NCI-H345 (cell line): Measurements from ENCODE around the gene LCN10.
A peak's percentile ranks its signal among the peaks of the same experiment; 100 is the strongest.

Experiments used
- DNase-seq: peaks from one replicate; lab custom pipeline; 2025; lab: John Stamatoyannopoulos, UW

LCN10 gene

DNA sequence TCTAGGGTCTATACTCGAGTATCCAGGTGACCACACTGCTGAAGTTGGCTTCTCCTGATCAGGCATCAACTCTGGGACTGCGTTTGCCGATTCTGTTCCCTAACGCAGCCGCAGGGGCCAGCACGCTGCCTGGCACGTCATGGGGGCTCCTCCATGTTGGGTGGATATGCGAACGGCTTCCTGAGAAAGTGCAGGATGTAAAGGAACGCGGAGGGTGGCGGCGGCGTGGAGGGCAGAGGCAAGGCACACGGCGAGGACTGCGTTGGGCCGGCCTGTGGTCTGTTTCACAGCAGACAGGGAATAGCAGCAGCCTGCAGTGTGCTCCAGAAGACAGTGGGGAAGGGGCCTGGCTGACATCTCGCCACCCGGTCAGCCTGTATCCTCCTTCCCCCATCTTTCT lies 3.8 kb downstream of the LCN10 start:
- DNase-seq = no peak

DNA sequence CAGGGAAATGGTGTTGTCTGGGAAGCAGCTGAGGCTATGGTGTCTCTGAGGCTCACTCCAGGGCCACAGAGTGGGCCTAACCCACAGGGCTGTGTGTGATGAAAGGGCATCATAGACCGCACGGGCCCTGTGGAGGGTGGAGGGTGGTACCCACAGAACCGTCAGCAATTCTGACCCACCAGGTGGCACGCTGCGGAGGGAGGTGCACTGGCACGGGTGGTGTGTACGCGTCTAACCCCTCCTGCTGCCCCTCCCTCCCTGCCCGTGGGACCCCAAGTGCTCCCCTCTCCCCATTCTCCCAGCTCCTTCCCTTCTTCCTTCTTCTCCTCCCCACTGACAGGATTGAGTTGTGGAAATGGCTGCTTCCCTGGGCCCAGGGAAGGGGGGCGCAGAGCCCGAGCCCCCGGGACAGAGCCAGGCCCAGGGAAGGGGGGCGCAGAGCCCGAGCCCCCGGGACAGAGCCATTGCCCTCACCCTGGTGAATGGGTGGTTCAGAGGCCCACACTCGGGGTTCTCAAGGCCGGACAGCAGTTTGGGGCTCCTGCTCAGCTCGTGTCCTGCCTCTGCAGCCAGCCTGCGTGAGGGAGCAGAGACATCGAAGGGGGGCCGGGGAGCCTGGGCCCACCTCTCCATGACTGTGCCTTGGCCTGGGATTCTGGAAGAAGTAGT lies 6.8 kb downstream of the LCN10 start:
- no peak for DNase-seq

DNA sequence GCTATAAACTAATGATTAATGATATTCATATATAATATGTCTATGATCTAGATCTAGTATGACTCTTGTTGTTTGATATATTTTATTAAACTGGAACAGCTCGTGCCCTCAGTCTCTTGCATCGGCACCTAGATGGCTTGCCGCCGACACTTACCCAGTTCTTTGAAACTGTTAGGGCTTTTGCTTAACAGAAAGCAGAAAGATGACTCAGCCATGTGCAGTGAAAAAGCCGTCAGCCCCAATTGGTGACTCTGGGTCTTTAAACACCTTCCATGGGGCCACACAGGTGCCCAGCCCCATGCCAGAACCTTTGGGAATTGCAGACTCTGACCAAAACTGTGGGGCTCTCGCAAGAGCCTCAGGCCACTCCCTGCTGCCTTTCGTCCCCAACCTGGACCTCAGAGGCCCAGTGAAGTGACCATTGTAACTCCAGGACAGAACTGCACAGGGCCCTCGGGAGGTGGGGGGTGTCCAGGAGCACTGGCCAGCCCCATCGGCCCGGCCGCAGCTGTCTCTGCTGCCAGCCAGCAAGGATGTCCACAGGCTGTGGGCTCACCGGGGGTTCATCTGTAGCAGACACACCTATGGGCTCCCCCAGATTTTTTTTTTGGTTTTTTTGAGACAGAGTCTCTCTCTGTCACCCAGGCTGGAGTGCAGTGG lies 7.8 kb downstream of the LCN10 start:
- DNase-seq = no peak

DNA sequence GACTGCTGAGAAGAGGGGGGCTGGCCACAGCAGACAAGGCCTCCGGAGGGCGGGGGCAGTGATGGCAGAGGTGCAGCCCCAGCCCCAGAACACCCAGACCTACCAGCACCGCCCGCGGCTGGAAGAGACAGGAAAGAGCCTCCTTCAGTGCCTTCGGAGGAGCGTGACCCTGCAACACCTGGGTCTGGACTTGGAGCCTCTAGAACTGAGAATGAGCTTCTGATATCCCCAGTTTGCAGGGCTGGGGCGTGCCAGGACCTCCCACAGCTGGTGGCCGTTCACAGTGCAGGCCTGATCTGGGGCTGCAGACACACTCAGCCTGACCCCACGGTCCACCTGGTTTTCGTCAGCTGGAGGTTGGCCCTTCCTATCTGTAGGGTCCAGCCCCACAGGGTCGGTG lies 9.1 kb downstream of the LCN10 start:
- DNase-seq = no peak

DNA sequence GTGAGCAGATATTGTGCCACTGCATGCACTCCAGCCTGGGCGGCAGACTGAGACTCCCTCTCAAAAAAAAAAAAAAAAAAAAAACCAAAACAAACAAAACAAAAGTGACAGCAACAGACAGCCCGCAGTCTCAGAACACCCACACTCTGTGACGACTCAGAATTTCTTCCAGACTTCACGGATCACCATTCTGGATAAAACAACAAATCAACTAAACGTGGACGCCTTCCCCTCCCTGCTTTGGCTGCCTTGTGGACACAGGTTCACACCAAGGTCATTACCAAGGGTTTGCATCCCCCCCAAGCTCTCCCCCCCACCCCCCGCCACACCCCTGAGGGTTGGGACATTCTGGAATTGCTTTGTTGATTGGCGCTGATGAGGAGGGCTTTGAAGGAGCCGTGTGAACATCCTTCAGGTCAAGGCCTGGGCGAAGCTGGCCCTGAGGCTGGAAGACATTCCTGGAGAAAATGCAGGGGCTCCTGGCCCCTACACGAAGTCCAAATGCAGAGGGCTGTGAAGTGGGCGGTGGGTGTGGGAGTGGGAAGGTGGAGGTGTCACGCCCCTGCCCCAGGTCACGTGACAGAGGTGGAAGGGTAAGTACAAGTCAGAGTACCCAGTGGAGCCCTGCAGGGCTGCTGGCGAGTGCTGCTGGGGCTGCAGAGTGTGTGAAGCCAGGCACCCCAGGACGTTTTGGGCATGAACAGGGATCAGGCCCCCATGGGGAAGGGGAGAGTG lies 10.1 kb downstream of the LCN10 start:
- no peak for DNase-seq

DNA sequence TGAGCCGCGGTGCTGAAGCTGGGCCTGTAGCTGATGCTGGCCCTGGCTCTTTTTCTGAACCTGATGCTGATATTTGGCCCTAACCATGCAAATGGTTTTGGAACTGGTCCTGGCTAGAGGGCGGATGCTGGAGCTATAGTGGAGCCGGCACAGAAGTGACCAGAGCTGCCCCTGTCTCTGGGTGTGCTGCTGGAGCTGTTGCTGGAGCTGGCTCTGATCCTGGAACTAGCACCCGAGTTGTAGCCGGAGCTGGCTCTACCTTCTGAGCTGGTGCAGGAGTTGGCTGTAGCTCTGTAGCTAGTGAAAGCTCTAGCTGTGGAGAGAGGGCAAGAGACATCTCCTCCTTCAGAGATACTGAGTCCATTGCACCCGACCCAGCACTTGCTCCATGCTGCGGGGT lies 12.8 kb downstream of the LCN10 start:
- no peak for DNase-seq

DNA sequence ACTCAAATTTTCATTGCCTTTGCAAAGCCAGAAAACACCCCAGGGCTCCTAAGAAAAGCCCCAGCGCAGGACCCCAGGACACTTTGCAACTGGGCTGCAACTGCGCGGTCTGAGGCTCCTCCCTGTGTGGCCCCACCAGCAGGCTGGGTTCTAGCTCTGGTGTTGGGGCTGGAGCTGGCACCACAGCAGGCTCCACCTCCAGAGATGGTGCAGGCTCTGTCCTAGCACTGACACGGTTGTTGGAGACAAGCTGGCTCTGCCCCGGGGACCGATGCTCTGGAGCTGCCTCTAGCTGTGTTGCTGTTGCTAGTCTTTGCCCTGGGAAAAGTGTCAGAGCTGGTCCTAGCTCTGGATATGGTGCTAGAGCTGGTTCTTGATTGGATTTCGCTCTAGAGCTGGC lies 13.6 kb downstream of the LCN10 start:
- no peak for DNase-seq

DNA sequence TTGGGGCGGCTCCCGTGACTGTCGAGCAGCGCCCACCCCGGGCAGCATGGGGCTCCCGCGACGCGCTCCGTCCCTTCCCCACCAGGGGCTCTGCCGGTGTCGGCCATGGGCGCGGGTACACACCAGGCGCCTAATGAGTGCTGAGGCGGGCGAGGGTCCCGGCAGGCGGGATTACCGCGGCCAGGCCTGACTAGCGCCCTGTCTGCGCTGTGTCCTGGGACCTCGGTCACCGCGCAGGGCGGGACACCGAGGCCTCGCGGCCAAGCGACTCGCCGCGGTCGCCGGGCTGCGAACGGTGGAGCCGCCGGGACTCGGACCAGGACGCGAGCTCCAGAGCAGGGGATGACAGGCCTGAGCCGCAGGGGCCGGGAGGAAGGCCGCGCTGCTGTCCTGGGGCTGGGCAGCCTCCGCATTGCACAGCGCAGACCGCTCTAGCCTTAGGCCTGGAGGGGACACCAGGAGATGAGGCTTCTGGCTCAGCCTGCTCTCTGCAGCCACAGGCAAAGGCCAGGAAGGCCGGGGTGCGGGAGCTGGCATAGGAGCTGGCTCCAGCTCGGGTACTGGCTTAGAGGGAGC lies 14.1 kb downstream of the LCN10 start:
- no peak for DNase-seq

DNA sequence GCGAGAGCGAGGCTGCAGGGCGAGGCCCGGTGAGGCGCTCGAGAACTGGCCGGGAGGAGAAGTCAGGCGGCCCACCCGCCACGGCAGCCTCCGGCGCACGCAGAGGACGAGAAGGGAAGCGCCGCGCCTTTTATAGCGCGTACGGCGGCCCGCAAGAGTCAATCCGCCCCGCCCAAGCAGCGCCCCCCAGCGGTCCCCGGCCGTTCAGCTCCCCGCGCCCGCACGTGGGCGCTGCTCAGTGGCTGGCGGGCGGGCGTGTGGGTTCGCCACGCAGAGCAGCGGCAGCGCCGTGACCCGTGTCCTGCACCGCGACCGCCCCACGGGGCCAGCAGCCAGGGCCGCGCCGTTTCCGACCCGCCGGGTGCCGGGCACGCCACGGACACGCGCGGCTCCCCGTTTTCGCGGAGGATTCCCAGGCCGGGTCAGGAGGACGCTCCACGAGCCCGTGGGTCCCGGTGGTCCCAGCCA lies 14.6 kb downstream of the LCN10 start:
- peak; percentile 82 for DNase-seq

DNA sequence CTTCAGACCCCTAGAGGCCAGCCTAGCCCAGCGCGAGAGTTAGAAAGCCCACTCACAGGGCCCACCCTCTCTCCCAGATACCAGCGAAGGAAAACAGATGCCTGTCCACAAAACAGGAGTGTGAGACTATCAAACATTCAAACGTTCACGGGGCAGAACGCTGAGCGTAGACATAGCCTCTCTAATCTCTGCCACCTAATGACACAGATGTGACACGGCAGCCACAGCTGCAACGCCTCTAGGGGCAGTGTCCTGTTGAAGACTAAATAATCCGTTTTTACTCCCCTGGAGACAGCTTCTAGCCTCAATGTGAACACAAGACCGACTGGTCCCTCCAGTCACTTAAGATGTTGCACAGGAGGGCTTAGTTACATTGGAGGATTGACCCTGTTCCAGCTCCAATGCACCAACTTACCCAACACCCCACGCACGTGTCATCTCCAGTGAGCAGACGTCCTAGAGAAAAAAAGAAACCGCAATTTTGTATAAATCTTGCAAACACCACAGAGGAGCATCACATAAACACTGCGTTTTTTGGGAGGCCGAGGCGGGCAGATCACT lies 16.0 kb downstream of the LCN10 start:
- no peak for DNase-seq

DNA sequence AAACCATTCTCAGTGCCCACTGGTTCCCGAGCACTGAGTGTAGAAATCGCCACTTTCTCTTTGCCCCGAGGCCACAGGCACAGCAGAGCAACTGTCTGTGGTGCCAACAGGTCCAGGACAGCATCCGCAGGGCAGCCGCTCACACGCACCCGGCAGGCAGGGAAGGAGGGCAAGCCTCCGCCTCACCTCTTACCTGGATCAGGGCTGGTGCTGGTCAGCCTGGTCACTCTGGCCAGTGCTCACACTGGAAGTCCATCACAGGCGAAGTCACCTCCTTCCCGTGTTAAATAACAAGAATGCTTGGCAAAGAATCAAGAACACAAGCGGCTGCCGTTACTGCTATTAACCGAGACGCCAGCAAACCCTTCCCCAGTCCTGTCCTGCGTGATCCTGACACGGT lies 16.6 kb downstream of the LCN10 start:
- no peak for DNase-seq

DNA sequence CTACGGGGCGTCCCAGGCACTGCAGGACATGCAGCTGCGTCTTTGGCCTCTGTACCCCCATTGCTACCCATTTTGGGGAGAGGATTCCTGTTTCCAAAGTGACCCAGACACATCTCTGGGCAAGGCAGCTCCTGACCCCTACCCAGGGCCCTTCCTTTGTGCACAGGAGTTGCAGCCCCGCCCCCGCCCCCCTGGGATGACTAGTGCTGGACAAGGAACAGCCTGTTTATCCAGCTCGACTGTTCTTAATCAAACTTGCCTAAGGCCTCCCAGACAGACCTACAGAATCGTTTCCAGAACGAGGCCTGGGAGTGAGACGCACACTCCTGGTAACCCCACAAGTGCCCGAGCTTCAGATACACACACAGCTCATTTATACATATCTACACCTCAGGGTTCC lies 17.1 kb downstream of the LCN10 start:
- no peak for DNase-seq

DNA sequence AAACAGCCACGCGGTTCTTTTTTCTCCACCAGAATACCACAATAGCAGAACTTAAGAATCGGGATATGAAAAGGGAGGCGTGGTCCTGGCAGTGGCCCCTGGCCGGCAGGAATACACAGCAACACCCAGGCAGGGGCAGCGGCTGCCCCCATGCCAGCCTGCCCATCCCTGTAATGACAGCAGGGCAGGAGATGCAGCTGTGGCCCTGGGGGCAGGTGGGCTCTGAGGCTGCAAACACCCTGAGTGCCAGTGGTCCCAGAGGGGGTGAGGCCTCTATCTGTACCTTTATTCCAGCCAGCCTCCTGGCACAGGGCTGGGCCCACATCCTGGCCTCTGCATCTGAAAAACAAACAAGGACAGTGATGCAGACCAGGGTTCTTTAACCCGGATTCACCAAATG lies 18.0 kb downstream of the LCN10 start:
- DNase-seq = no peak

DNA sequence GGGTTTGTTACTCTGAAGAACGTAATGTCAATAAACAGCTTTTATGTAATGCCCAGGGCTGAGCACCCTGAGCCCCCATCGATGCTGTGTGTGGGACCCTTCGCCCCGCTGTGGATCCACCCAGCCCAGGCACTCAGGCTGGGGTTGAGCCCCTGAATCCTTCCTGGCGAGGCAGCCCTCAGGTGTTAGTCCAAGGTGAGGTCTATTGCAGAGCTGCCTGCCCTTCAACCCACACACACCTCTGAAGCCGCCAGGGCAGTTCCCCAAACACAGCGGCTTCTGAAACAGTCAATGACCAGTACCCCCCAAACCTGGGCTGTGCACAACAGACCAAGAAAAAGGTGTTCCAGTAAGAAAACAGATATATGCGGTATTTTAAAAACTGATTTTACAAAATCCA lies 18.8 kb downstream of the LCN10 start:
- DNase-seq = no peak

DNA sequence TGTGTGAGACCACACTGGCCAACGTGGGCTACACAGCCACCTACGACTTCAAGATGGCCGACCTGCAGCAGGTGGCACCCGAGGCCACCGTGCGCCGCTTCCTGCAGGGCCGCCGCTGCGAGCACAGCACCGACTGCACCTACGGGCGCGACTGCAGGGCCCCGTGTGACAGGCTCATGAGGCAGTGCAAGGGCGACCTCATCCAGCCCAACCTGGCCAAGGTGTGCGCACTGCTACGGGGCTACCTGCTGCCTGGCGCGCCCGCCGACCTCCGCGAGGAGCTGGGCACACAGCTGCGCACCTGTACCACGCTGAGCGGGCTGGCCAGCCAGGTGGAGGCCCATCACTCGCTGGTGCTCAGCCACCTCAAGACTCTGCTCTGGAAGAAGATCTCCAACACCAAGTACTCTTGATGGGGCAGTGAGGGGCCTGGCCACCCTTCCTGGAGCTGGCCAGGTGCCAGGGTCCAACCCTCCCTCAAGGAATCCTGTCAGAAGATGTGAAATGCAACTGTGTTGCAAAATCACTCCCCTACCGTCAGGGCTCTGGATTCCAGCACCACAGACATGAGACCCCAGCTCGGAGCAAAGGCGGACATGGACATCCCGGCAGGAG lies 19.3 kb downstream of the LCN10 start:
- no peak for DNase-seq

DNA sequence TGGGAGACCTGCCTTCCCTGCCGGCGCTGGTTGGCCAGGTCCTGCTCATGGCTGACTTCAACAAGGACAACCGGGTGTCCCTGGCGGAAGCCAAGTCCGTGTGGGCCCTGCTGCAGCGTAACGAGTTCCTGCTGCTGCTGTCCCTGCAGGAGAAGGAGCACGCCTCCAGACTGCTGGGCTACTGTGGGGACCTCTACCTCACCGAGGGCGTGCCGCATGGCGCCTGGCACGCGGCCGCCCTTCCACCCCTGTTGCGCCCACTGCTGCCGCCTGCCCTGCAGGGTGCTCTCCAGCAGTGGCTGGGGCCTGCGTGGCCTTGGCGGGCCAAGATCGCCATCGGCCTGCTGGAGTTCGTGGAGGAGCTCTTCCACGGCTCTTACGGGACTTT lies 19.8 kb downstream of the LCN10 start:
- no peak for DNase-seq

DNA sequence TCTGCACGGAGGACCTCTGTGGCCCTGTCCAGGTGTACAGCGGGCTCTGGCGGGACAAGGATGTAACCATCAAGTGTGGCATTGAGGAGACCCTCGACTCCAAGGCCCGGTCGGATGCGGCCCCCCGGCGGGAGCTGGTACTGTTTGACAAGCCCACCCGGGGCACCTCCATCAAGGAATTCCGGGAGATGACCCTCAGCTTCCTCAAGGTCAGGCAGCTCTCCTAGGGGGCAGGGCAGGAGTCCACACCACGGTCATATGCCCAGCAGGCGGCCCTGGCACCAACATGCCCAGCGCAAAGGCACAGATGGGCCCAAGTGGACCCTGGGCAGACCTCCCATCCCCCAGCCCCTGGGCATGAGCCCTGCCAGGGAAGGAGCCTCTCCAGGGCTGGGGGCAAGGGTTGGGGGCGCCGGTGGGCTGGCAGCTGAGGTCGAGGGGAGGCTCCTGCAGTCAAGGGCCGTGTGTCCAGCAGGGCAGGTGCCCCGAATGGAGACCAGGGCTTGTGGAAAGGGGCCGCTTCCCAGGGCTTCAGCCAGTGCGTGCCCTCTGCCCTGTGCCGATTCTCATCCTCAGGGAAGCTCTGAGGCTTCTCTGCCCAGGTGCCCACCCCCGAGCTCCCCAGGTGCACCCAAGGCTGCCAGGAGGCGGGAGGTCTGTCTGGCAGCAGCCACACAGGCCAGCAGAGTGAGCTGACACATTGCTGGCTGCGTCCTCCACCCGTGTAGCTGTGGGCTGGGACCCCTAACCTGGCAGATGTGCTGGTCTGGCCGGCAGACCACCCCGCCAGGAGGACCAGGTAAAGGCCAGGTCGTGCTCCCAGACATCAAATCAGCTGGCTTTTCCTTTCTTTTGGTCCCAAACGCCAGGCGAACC lies 20.4 kb downstream of the LCN10 start:
- DNase-seq = no peak

DNA sequence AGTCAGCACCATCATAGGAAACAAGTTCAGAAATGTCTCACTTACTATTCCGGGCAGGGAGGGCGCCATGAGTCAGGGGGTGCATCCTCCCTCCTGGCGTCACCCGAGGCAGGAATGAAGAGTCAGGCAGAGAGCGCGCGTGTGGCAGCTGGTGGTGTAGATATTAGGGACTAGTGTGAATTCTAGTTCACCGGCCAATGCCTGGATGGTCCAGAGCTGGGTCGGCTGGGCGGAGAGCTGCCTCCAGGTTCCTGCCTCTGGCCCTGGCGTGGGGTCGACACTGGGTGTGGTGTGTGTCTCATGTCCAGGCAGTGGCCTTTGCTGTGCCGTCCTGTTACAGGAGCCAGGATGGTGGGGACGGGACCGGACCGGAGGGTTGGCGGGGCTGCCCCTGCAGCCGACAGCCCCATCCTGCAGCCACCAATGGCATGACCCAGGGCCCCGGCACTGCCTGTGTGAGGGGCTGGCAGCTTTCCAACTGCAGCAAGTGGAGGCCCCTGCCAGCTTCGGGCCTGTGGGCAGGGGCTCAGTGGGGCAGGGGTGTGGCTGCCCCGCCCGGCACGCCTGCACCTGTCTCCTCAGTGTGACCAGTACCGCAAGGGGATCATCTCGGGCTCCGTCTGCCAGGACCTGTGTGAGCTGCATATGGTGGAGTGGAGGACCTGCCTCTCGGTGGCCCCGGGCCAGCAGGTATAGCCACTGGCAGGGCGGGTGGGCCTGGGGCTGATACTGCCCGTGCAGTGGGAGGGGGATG lies 21.2 kb downstream of the LCN10 start:
- peak; percentile 30 for DNase-seq

DNA sequence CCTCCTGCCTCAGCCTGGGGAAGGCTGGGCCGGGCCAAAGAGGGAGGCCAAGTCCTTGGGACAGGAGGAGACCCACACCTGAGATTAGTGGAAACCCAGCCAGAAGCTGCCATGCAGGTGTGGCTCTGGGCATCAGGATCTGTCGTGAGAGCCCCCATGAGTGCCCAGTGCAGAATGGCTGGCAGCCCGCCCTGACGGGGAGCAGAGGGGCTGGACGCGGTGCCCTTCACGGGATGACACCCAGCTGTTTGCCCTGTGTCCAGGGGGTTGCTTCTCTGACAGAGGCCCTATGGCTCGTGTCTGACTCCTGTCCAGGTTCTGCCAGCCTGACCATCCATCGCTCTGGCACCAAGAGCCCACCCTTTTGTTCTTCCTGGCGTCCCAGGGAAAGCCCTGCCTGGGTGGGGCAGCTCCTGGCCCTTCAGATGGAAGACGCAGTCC lies 21.8 kb downstream of the LCN10 start:
- DNase-seq = no peak

DNA sequence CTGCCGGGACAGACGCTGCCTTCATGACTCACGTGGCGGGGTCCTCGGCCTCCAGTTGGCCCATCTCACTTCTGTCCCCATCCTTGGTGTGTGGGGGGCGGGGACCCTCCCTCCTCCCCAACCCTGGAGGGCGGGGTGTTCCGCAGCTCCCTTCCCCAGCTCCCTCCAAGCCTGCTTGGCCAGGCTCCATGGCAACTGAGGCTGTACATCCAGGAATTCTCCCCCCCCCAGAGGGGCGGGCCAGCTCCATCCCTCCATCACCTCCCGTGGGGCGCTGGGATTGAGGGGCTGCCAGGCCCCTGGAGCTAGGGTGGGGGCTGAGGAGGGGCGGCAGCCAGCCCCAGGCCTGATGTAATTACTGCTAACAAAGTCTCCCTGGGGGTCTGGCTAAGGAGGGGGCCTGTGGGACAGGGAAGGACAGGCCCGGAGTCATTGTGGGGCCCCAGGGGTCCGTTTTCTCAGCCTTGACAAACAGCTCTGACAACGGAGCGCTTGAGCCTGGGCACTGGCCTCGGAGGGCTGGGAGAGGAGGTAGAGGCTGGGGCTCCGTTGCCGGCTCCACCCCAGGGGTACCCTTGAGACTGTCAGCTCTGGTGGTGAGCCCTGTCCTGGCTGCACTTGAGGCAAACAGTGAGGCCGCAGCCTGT lies 22.4 kb downstream of the LCN10 start:
- DNase-seq = peak; percentile 49
